Neural crest cell (in vitro differentiated cells): ENCODE data around the gene DDX54. TPM values are rescaled to one million over a fixed set of nuclear protein-coding genes. Genes with fewer than 3 reads are reported as not detected.
A peak's percentile ranks its signal among the peaks of the same experiment; 100 is the strongest.

Source experiments
- DNase-seq: peaks from one replicate; pipeline ENCODE4 v3.0.0; 2021; ENCODE audit warnings: low read depth, mixed read lengths, low spot score
- H3K27ac Mint-ChIP-seq: one replicate; pipeline ENCODE4 v1.8.0; 2021; ENCODE audit warnings: mild to moderate bottlenecking, mixed read lengths; ENCODE audit not compliant: unreplicated experiment
- H3K27me3 Mint-ChIP-seq: 2 replicates; pipeline ENCODE4 v1.8.0; 2021; ENCODE audit warnings: low read depth, mild to moderate bottlenecking, mixed read lengths
- H3K36me3 Mint-ChIP-seq: 2 replicates; pipeline ENCODE4 v1.8.0; 2021; ENCODE audit warnings: low read depth, mild to moderate bottlenecking, mixed read lengths
- H3K4me1 Mint-ChIP-seq: 2 replicates; pipeline ENCODE4 v1.8.0; 2021; ENCODE audit warnings: mixed read lengths
- H3K4me3 Mint-ChIP-seq: one replicate; pipeline ENCODE4 v1.8.0; 2021; ENCODE audit warnings: mild to moderate bottlenecking, mixed read lengths
- H3K9me3 Mint-ChIP-seq: 2 replicates; pipeline ENCODE4 v1.8.0; 2021; ENCODE audit warnings: mixed read lengths
- total RNA-seq: library from RNA; stranded (reverse); gene quantifications from 2 replicates; pipeline ENCODE4 v1.2.1, GENCODE V29; 2021
- TF ChIP-seq, protein P1 (sequence below): fragments of 200-600 bp; sonication (generic); conservative IDR thresholded peaks from 2 replicates; pipeline ENCODE4 v1.5.0; 2021; ENCODE audit warnings: antibody characterized with exemption, mild to moderate bottlenecking

Gene DDX54
- total RNA-seq, 1 donor from 2014 or later = 69.7 TPM

DNA sequence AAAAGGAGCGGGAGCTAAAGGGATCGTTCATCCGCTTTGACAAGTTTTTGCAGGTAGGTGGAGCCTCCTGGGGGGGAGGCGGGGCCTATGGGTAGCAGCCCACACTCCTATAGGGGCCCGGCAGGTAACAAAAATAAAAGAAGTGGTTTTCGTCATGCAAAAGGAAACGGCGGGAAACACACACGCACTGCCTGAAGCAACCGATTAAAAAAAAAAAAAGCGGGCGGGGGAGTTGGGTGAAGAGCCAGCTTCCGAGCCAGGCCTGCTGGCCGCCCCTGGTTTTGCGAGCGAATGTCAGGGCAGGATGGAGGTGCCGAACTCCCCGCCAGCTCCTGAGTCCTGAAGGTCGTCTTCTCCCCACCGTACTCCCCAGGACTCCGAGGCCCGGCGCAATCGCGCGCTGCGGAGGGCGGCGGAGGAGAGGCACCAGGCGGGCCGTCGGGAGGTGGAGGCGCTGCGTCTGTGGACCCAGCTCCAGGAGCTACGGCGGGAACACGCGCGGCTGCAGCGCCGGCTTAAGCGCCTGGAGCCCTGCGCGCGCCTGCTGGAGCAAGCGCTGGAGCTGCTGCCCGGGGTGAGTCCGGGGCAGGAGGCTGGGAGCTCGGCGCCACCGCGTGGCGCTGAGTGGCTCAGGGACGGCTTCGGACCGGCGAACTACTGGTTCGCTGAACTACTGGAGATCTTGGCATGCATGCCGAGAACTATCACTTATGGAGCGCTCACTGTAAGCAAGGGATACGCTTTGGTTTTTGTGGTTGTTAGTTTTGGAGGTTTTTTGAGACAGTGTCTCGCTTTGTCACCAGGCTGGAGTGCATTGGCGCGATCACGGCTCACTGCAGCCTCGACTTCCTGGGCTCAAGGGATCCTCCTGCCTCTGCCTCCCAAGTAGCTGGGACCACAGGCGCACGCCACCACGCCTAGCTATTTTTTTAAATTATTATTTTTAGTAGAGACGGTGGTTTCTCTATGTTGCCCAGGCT lies 32.2 kb downstream of the DDX54 start:
- Mint-ChIP-seq H3K4me3 (peak overlapping the region; percentile 64), H3K27ac (no peak overlapping the region), H3K9me3 (no peaks in the 10 kb centered on the region), H3K27me3 (peaks cover 71% of the 10 kb centered on the region), H3K4me1 (peaks cover 18% of the 10 kb centered on the region), H3K36me3 (peaks cover 3% of the 10 kb centered on the region)
- peak; percentile 57 for DNase-seq
- TF ChIP-seq, protein P1, sequence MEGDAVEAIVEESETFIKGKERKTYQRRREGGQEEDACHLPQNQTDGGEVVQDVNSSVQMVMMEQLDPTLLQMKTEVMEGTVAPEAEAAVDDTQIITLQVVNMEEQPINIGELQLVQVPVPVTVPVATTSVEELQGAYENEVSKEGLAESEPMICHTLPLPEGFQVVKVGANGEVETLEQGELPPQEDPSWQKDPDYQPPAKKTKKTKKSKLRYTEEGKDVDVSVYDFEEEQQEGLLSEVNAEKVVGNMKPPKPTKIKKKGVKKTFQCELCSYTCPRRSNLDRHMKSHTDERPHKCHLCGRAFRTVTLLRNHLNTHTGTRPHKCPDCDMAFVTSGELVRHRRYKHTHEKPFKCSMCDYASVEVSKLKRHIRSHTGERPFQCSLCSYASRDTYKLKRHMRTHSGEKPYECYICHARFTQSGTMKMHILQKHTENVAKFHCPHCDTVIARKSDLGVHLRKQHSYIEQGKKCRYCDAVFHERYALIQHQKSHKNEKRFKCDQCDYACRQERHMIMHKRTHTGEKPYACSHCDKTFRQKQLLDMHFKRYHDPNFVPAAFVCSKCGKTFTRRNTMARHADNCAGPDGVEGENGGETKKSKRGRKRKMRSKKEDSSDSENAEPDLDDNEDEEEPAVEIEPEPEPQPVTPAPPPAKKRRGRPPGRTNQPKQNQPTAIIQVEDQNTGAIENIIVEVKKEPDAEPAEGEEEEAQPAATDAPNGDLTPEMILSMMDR = peak; percentile 56

DNA sequence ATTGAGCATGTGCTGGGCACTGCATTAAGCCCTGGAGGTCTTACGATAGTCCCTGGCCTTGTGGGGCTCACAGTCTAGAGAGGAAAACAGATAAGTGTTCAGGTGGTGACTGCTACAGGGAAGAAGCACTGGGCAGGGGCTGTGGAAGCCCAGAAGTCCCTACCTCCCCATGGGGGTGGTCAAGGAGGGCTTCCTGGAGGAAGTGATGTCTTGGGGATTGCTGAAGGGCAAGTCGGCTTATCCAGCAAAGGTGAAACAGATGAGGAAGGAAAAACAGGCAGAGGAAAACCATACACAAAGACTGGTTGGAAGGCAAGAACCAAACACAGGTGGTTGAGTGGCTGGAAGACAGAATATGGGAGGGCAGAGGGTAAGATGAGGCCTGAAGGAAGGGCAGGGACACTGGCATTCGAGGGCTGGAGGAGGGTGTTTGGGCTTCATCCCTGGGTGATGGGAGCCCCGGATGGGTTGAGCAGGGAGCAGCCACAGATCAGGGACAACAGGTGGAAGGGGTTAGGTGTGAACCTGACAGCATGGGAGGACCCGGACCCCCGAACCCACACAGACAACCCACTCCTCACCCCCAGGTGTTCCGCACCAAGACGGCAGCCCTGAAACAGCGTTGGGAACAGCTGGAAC lies 33.0 kb downstream of the DDX54 start:
- peaks cover 73% of the 10 kb centered on the region for H3K27me3 Mint-ChIP-seq
- no peak for DNase-seq
- H3K9me3 Mint-ChIP-seq = peaks cover 2% of the 10 kb centered on the region
- H3K27ac Mint-ChIP-seq = peak overlapping the region; percentile 43
- peaks cover 18% of the 10 kb centered on the region for H3K4me1 Mint-ChIP-seq
- peak overlapping the region; percentile 64 for H3K4me3 Mint-ChIP-seq
- peaks cover 3% of the 10 kb centered on the region for H3K36me3 Mint-ChIP-seq
- TF ChIP-seq, protein P1 = no peak

DNA sequence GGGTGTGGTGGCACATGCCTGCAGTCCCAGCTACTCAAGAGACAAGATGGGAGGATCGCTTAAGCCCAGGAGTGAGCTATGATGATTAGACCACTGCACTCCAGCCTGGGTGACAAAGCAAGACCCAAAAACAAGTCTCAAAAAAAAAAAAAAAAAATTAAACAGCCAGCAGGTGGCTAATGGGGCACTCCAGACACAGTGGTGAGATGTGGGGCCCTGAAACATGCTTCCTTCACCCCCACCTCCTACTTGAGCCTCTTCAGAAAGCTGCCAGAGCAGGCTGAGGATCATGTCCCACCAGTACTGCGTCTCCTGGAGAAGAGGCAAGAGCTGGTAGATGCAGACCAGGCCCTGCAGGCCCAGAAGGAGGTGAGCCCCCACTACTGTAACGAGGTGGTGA lies 33.6 kb downstream of the DDX54 start:
- no peak for DNase-seq
- H3K4me3 Mint-ChIP-seq = no peak overlapping the region
- no peak overlapping the region for H3K27ac Mint-ChIP-seq
- H3K36me3 Mint-ChIP-seq = no peaks in the 10 kb centered on the region
- peaks cover 5% of the 10 kb centered on the region for H3K9me3 Mint-ChIP-seq
- TF ChIP-seq, protein P1 = no peak
- peaks cover 71% of the 10 kb centered on the region for H3K27me3 Mint-ChIP-seq
- peaks cover 18% of the 10 kb centered on the region for H3K4me1 Mint-ChIP-seq

DNA sequence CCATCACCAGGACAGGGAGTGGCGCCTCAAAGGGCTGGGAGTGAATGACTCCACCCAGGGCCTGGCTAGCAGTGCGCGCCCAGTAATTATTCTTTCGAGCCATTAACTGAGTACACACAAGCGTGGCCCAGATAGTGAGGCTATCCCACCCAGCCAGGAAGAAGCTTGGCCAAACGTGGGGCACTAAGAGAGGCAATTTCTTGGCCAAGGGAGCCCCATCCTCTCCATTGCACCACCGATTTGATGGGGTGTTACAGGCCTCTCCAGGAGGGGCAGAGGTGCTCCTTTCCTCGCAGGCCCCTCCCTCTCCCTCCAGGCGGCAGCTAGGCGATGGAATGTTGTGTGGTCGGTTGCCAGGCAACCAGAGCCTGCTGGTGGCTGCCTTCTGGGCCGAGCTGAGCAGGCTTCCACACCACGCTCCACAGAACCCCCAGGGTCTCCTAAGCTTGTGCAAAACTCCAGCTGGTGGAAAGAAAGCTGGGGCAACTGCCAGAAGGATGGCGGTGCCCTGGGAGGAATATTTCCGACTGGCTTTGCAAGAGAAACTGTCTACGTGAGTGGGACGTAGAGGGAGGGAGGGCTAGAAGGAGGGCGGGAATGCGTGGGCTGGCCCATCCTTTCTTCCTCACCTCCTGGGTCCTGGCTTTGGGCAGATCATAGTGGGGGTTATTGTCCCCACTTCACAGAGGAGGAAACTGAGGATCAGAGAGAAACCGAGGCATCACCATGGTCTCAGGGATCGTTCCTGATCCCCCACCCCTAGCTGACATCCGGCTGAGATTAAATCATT lies 35.7 kb downstream of the DDX54 start, which contains the start of gene CFAP73:
TSS of gene CFAP73 (plus strand) at position 364 of the 790 bp plus-strand sequence. CDS start at position 498, 134 bp downstream.
- peak within 1 kb of the TSS; percentile 87 for H3K27ac Mint-ChIP-seq
- H3K9me3 Mint-ChIP-seq = peaks cover 5% of the 10 kb centered on the region
- H3K36me3 Mint-ChIP-seq = no peaks in the 10 kb centered on the region
- H3K4me1 Mint-ChIP-seq = peaks cover 18% of the 10 kb centered on the region
- TF ChIP-seq, protein P1 = no peak
- no peak within 1 kb of the TSS for H3K4me3 Mint-ChIP-seq
- peaks cover 56% of the 10 kb centered on the region for H3K27me3 Mint-ChIP-seq
- peak; percentile 70 for DNase-seq

DNA sequence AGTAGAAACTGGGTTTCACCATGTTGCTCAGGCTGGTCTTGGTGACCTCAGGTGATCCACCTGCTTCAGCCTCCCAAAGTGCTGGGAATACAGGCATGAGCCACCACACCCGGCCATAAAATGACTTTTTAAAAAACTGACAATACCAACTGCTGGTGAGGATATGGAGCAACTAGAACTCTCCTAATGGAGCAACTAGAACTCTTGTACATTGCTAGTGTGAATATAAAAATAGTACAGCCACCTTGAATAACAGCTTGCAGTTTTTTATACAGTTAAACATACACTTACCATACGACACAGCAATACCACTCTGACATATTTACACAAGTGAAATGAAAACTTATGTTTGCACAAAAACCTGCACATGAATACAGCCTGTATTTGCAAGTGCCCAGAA lies 38.3 kb downstream of the DDX54 start:
- DNase-seq = no peak
- Mint-ChIP-seq H3K9me3 (peaks cover 5% of the 10 kb centered on the region), H3K4me1 (peaks cover 12% of the 10 kb centered on the region), H3K4me3 (no peak overlapping the region), H3K27me3 (peaks cover 32% of the 10 kb centered on the region), H3K36me3 (no peaks in the 10 kb centered on the region), H3K27ac (no peak overlapping the region)
- TF ChIP-seq, protein P1 = no peak
